Measurements from ENCODE around the gene PTPRN2. TPM values are rescaled to one million over a fixed set of nuclear protein-coding genes. Genes with fewer than 3 reads are reported as not detected.
"Not testable (repeated sequence)": the region's sequence is repeated elsewhere in the genome, so short reads cannot be mapped to it uniquely, and the experiment has no call there.

Gene PTPRN2
- total and polyA plus RNA-seq, 2 of the 8 experiments (the other 6 are each of a cell fraction or from before 2014, with no cell fraction given): 2.6 to 4.5 TPM

DNA sequence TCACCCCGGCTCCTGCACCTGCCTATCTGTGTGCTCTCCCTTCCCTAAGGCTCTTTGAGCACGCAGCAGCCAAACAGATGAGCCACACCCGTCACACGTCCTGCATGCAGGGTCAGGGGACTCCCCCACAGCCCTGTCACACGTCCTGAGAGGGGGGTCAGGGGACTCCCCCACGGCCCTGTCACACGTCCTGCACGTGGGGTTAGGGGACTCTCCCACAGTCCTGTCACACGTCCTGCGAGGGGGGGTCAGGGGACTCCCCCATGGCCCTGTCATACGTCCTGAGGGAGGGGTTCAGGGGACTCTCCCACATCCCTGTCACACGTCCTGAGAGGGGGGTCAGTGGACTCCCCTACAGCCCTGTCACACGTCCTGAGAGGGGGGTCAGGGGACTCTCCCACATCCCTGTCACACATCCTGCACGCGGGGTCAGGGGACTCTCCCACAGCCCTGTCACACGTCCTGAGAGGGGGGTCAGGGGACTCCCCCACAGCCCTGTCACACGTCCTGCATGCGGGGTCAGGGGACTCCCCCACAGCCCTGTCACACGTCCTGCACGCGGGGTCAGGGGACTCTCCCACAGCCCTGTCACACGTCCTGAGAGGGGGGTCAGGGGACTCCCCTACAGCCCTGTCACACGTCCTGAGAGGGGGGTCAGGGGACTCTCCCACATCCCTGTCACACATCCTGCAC, 211.3 kb downstream of the PTPRN2 start:
- H3K23me2 ChIP-seq (ENCODE audit: low read depth, low read length); H3K79me2 ChIP-seq (ENCODE audit: control insufficient read depth in 1 of 2, insufficient read depth in 2 of 2, low read length in 2 of 2); H3K23ac ChIP-seq (ENCODE audit: insufficient read length); H3K9ac ChIP-seq (replicated peaks in 1 of 4; ENCODE audit: extremely low read depth in 1 of 4, low read depth in 3 of 4, low read length in 3 of 4); H3K4me2 ChIP-seq (ENCODE audit: insufficient read depth in 1 of 2, low read depth in 2 of 2, low read length in 2 of 2); H4K91ac ChIP-seq (replicated peaks; ENCODE audit: insufficient read length, low read length); H3K4me1 ChIP-seq (replicated peaks in 1 of 4; ENCODE audit: control insufficient read depth in 3 of 4, insufficient read depth in 4 of 4, low read length in 3 of 4); H3K56ac ChIP-seq (replicated peaks; ENCODE audit: insufficient read length, low read depth, low read length); H3K4me3 ChIP-seq (ENCODE audit: extremely low read depth in 1 of 4, insufficient read depth in 2 of 4, low read depth in 3 of 4, low read length in 4 of 4); H2BK120ac ChIP-seq (replicated peaks; ENCODE audit: low read depth, low read length); H2BK20ac ChIP-seq (ENCODE audit: low read length); H3K79me1 ChIP-seq (ENCODE audit: low read depth, low read length); H2BK15ac ChIP-seq (ENCODE audit: low read length); H4K20me1 ChIP-seq (replicated peaks in 1 of 2; ENCODE audit: control insufficient read depth in 1 of 2, insufficient read depth in 2 of 2, low read length in 2 of 2); H3K4ac ChIP-seq (replicated peaks; ENCODE audit: insufficient read length, low read depth, low read length); H4K5ac ChIP-seq (ENCODE audit: insufficient read length, low read depth, low read length); H2AFZ ChIP-seq (ENCODE audit: low read length); CTCF ChIA-PET (ENCODE audit: partially characterized antibody); H3K18ac ChIP-seq (ENCODE audit: extremely low read depth, low read length); H3K36me3 ChIP-seq (ENCODE audit: control insufficient read depth in 2 of 4, insufficient read depth in 4 of 4, low read length in 3 of 4); H3K14ac ChIP-seq (ENCODE audit: insufficient read length); H2BK12ac ChIP-seq (ENCODE audit: low read depth, low read length); FAIRE-seq; DNase-seq (ENCODE audit: low read depth in 1 of 2, low spot score in 2 of 2); POLR2A ChIA-PET (ENCODE audit: partially characterized antibody); H2BK5ac ChIP-seq (ENCODE audit: low read depth, low read length); H4K8ac ChIP-seq (ENCODE audit: extremely low read depth, insufficient read depth, low read length); H3K27ac ChIP-seq (ENCODE audit: low read depth, low read length); H3K27me3 ChIP-seq (replicated peaks in 1 of 4; ENCODE audit: control insufficient read depth in 3 of 4, extremely low read depth in 1 of 4, insufficient read depth in 3 of 4, low read length in 3 of 4); H2AK5ac ChIP-seq (ENCODE audit: low read depth, low read length): not testable (repeated sequence)
- 82% methylated on average over 11 of the region's 23 CpGs; no CpG with 5 or more reads in 1 of the 2 experiments for WGBS, 2 experiments (ENCODE audit: extremely low coverage in 1 of 2, insufficient coverage in 1 of 2, insufficient read length in 1 of 2, insufficient replicate concordance in 2 of 2, low coverage in 1 of 2, low lambda C conversion rate in 2 of 2, missing lambda C conversion rate in 1 of 2)
- peaks cover 7 to 18% of the 10 kb centered on the region in 2 experiments; a peak in 3 of 4 replicates for H3K9me3 ChIP-seq (ENCODE audit: insufficient read depth in 2 of 2, low read depth in 1 of 2, low read length in 1 of 2)

Measured in H1 (cell line).